Raji (cell line): Measurements from ENCODE around the gene CCSER1.

Source experiments
- POLR2A ChIP-seq: IDR thresholded peaks from 2 replicates; pipeline ENCODE4 v1.6.1; 2011; ENCODE audit warnings: low read depth, low read length, control low read depth; ENCODE audit not compliant: insufficient read depth

CCSER1 gene

GRCh38 chr4:91258326-91258725 is 1131.1 kb downstream of the CCSER1 start:
- no peak for TF ChIP-seq POLR2A

GRCh38 chr4:91267543-91267942 is 1140.3 kb downstream of the CCSER1 start:
- no peak for TF ChIP-seq POLR2A

GRCh38 chr4:91268913-91269312 is 1141.7 kb downstream of the CCSER1 start:
- no peak for TF ChIP-seq POLR2A

GRCh38 chr4:91279899-91280298 is 1152.7 kb downstream of the CCSER1 start:
- TF ChIP-seq POLR2A: no peak

GRCh38 chr4:91280551-91281290 is 1153.5 kb downstream of the CCSER1 start:
- no peak for TF ChIP-seq POLR2A

GRCh38 chr4:91282217-91282616 is 1155.0 kb downstream of the CCSER1 start:
- TF ChIP-seq POLR2A: no peak

GRCh38 chr4:91283726-91284230 is 1156.6 kb downstream of the CCSER1 start:
- TF ChIP-seq POLR2A: no peak

- no peak for TF ChIP-seq POLR2A
Observed at GRCh38 chr4:91284480-91284879, 1157.3 kb downstream of the CCSER1 start.

GRCh38 chr4:91285487-91285886 is 1158.3 kb downstream of the CCSER1 start:
- TF ChIP-seq POLR2A: no peak

- no peak for TF ChIP-seq POLR2A
Observed at GRCh38 chr4:91288702-91289311, 1161.6 kb downstream of the CCSER1 start.

- no peak for TF ChIP-seq POLR2A
Observed at GRCh38 chr4:91298156-91298700, 1171.0 kb downstream of the CCSER1 start.

GRCh38 chr4:91298824-91299223 is 1171.6 kb downstream of the CCSER1 start:
- no peak for TF ChIP-seq POLR2A

- TF ChIP-seq POLR2A: no peak
Observed at GRCh38 chr4:91302120-91302519, 1174.9 kb downstream of the CCSER1 start.

GRCh38 chr4:91304292-91304691 is 1177.1 kb downstream of the CCSER1 start:
- no peak for TF ChIP-seq POLR2A

- no peak for TF ChIP-seq POLR2A
Observed at GRCh38 chr4:91317434-91317833, 1190.2 kb downstream of the CCSER1 start.
